ENCODE measurements around the gene CCDC137.

CCDC137 gene

DNA sequence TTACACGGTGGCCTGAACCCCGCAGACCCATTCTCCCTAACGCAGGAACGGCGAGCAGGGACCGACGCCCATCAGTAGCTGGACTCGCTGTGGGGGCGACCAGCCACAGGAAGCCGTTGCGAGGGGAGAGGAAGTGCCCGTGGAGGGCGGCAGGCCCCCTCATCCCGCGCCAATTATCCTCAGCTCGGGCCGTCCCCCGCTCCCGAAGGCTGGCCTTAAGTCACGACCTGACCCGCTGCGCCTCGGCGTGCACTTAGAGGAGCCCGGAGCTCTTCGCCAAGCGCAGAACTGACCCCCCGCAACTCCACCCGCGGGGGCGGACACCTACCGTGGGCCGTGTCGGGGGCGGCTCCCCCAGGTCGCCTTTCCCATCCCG, 16.7 kb downstream of the CCDC137 start:
- H3K4me1 ChIP-seq (ENCODE audit: low read length), result 0 out of 2 replicates have a peak, but pooled peaks cover 16% of the 10 kb centered on the region
- no peak for DNase-seq
- peaks cover 64% of the 10 kb centered on the region for H3K79me2 ChIP-seq (ENCODE audit: low read length)
- H2AFZ ChIP-seq (ENCODE audit: low read length), result peak overlapping the region; percentile 83
- no peaks in the 10 kb centered on the region for H3F3A ChIP-seq (ENCODE audit: insufficient read depth, low read length)
- H3K9me3 ChIP-seq (replicated peaks; ENCODE audit: insufficient read depth, low read length), result no peaks in the 10 kb centered on the region
- no peaks in the 10 kb centered on the region for H3K9me2 ChIP-seq (replicated peaks; ENCODE audit: insufficient read depth, low read length)
- H3K4me3 ChIP-seq (ENCODE audit: low read length), result peak overlapping the region; percentile 94
- H3K4me2 ChIP-seq (ENCODE audit: low read depth, low read length), result peak overlapping the region; percentile 96
- H3K27me3 ChIP-seq (replicated peaks; ENCODE audit: insufficient read depth, low read length), result no peaks in the 10 kb centered on the region
- H4K20me1 ChIP-seq (ENCODE audit: insufficient read depth, low read length), result no peaks in the 10 kb centered on the region
- H3K36me3 ChIP-seq (replicated peaks; ENCODE audit: insufficient read depth, low read length), result peaks cover 7% of the 10 kb centered on the region; the same call in 1 of the 2 replicates
- TF ChIP-seq EZH2 (optimal IDR thresholded peaks at IDR 0.05; ENCODE audit: low read depth, low read length), result no peak
- TF ChIP-seq, protein P1, sequence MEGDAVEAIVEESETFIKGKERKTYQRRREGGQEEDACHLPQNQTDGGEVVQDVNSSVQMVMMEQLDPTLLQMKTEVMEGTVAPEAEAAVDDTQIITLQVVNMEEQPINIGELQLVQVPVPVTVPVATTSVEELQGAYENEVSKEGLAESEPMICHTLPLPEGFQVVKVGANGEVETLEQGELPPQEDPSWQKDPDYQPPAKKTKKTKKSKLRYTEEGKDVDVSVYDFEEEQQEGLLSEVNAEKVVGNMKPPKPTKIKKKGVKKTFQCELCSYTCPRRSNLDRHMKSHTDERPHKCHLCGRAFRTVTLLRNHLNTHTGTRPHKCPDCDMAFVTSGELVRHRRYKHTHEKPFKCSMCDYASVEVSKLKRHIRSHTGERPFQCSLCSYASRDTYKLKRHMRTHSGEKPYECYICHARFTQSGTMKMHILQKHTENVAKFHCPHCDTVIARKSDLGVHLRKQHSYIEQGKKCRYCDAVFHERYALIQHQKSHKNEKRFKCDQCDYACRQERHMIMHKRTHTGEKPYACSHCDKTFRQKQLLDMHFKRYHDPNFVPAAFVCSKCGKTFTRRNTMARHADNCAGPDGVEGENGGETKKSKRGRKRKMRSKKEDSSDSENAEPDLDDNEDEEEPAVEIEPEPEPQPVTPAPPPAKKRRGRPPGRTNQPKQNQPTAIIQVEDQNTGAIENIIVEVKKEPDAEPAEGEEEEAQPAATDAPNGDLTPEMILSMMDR (IDR thresholded peaks at IDR 0.05; ENCODE audit: low read length), result no peak
- no peak for TF ChIP-seq EZH2phosphoT487 (IDR thresholded peaks at IDR 0.05; ENCODE audit: low read length)
- H3K27ac ChIP-seq (ENCODE audit: low read length), result no peak overlapping the region
- peak overlapping the region; percentile 87 for H3K9ac ChIP-seq (ENCODE audit: low read length)

DNA sequence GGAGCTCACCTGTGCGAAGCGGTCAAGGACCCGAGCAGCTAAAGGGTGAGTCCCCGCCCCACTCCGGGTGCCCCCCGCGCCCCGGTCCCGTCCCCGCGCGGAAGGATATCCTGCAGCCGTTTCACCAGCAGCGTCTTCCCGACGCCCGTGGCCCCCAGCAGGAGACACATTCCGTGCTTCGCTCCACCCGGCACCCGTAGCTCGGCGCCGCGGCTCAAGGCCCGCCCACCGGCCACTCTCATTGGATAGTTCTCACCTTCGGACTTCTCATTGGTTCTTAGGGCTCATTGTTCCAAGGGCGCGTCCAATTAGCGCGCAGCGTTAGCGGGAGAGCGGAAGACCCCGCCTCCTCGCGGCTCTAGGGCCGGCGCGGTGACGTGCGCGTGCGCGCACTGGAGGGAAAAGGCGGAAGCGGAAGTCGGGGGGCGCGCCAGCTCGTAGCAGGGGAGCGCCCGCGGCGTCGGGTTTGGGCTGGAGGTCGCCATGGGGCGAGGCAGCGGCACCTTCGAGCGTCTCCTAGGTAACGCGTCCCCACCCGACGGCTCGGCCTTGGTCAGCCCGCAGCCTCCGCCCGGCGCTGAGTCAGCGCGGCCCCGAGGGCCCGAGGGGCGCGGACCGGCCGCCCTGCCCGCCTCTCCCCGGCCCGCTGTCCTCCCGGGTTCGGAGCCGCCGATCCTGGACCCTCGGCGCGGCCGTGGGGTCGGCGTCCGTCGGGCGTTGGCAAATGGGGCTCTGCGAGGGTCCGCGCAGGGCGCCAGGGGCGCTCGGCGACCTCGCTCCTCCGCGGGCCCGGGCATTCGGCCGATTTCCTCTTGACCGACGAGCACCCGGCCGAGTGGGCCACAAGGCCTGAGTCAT, 17.3 kb downstream of the CCDC137 start, which contains the start of the genes ARL16 and HGS:
TSS of gene ARL16 (minus strand) at position 214 of the 858 bp plus-strand sequence. CDS start at position 170, 44 bp downstream.
TSS of gene HGS (plus strand) at position 428 of the 858 bp plus-strand sequence. CDS start at position 484, 56 bp downstream.
- no peak for TF ChIP-seq EZH2 (optimal IDR thresholded peaks at IDR 0.05; ENCODE audit: low read depth, low read length)
- TF ChIP-seq, protein P1 (IDR thresholded peaks at IDR 0.05; ENCODE audit: low read length), result no peak
- no peaks in the 10 kb centered on the region for H4K20me1 ChIP-seq (ENCODE audit: insufficient read depth, low read length)
- H3K27ac ChIP-seq (ENCODE audit: low read length), result no peak within 1 kb of the TSS; the same call in 1 of the 2 replicates
- H3K4me2 ChIP-seq (ENCODE audit: low read depth, low read length), result peak within 1 kb of the TSS; percentile 96
- H3K9me2 ChIP-seq (replicated peaks; ENCODE audit: insufficient read depth, low read length), result no peaks in the 10 kb centered on the region
- peak within 1 kb of the TSS; percentile 83 for H2AFZ ChIP-seq (ENCODE audit: low read length)
- peak; percentile 99 for DNase-seq
- no peaks in the 10 kb centered on the region for H3K9me3 ChIP-seq (replicated peaks; ENCODE audit: insufficient read depth, low read length)
- peak within 1 kb of the TSS; percentile 94 for H3K4me3 ChIP-seq (ENCODE audit: low read length)
- 0 out of 2 replicates have a peak, but pooled peaks cover 16% of the 10 kb centered on the region for H3K4me1 ChIP-seq (ENCODE audit: low read length)
- H3K79me2 ChIP-seq (ENCODE audit: low read length), result peaks cover 71% of the 10 kb centered on the region
- H3K9ac ChIP-seq (ENCODE audit: low read length), result peak within 1 kb of the TSS; percentile 88
- H3K27me3 ChIP-seq (replicated peaks; ENCODE audit: insufficient read depth, low read length), result no peaks in the 10 kb centered on the region
- H3K36me3 ChIP-seq (replicated peaks; ENCODE audit: insufficient read depth, low read length), result peaks cover 7% of the 10 kb centered on the region; the same call in 1 of the 2 replicates
- no peaks in the 10 kb centered on the region for H3F3A ChIP-seq (ENCODE audit: insufficient read depth, low read length)

DNA sequence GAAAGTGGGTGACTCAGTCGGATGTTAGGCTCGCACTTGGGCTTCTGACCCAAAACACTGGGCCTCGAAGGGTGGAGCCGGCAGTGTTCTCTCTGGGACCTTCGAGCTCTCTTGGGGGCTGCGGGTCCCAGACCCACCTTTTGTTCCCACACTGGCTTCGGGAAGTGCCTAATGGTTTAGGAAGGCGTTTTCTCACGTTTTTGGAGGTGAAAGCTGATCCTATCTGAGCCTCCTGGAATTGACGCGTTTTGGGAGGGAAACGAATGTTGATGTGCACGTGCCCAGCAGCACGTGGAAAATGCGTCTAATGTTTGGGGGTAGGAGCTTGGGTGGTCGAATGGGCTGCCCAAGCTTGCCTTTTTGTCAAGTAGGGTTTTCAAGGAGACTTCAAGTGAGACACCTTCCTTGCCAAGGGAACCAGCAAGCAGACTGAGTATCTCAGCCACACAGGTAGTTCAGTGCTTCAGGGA, 17.9 kb downstream of the CCDC137 start:
- Histone ChIP-seq H3K27ac (ENCODE audit: low read length) (no peak overlapping the region; the same call in 1 of the 2 replicates), H3K27me3 (replicated peaks; ENCODE audit: insufficient read depth, low read length) (no peaks in the 10 kb centered on the region), H3F3A (ENCODE audit: insufficient read depth, low read length) (no peaks in the 10 kb centered on the region), H4K20me1 (ENCODE audit: insufficient read depth, low read length) (no peaks in the 10 kb centered on the region), H2AFZ (ENCODE audit: low read length) (0 out of 2 replicates have a peak overlapping the region, but pooled peaks have one; percentile 5), H3K4me1 (ENCODE audit: low read length) (0 out of 2 replicates have a peak, but pooled peaks cover 16% of the 10 kb centered on the region), H3K4me3 (ENCODE audit: low read length) (peak overlapping the region; percentile 94), H3K9ac (ENCODE audit: low read length) (peak overlapping the region; percentile 88), H3K79me2 (ENCODE audit: low read length) (peaks cover 77% of the 10 kb centered on the region), H3K4me2 (ENCODE audit: low read depth, low read length) (peak overlapping the region; percentile 94), H3K36me3 (replicated peaks; ENCODE audit: insufficient read depth, low read length) (peaks cover 7% of the 10 kb centered on the region; the same call in 1 of the 2 replicates), H3K9me3 (replicated peaks; ENCODE audit: insufficient read depth, low read length) (no peaks in the 10 kb centered on the region), H3K9me2 (replicated peaks; ENCODE audit: insufficient read depth, low read length) (no peaks in the 10 kb centered on the region)
- no peak for TF ChIP-seq EZH2phosphoT487 (IDR thresholded peaks at IDR 0.05; ENCODE audit: low read length)
- no peak for TF ChIP-seq EZH2 (optimal IDR thresholded peaks at IDR 0.05; ENCODE audit: low read depth, low read length)
- TF ChIP-seq, protein P1 (IDR thresholded peaks at IDR 0.05; ENCODE audit: low read length), result no peak
- DNase-seq, result no peak
